Mesenchymal stem cell (in vitro differentiated cells and primary cell): Measurements from ENCODE around the gene TEX53.

Experiments used
- DNase-seq: peaks from one replicate; pipeline ENCODE4 v3.0.0-alpha.2; 2013
- H2AFZ ChIP-seq: one replicate; pipeline ENCODE4 v1.6.1; 2013; ENCODE audit warnings: low read depth, mild to moderate bottlenecking, control low read depth, inconsistent platforms, low read length, moderate library complexity
- H2AK5ac ChIP-seq: 2 replicates; pipeline ENCODE4 v1.6.1; 2013; ENCODE audit warnings: low read length, moderate library complexity, mild to moderate bottlenecking, inconsistent platforms; ENCODE audit not compliant: severe bottlenecking
- H2BK120ac ChIP-seq: one replicate; pipeline ENCODE4 v1.6.1; 2013; ENCODE audit warnings: low read depth, mild to moderate bottlenecking, inconsistent platforms, low read length, moderate library complexity
- H2BK12ac ChIP-seq, 2 experiments: one replicate each; pipeline ENCODE4 v1.6.1; 2013; ENCODE audit warnings: inconsistent platforms in 2 of 2, low read length in 2 of 2, mild to moderate bottlenecking in 2 of 2, moderate library complexity in 2 of 2, control low read depth in 1 of 2
- H2BK15ac ChIP-seq: one replicate; pipeline ENCODE4 v1.6.1; 2013; ENCODE audit warnings: mild to moderate bottlenecking, low read depth, inconsistent platforms; ENCODE audit not compliant: poor library complexity, severe bottlenecking
- H2BK5ac ChIP-seq: 2 replicates; pipeline ENCODE4 v1.6.1; 2013; ENCODE audit warnings: low read depth, mild to moderate bottlenecking, low read length, control low read depth, inconsistent platforms; ENCODE audit not compliant: poor library complexity, severe bottlenecking
- H3K14ac ChIP-seq, 2 experiments: one replicate each; pipeline ENCODE4 v1.6.1; 2013; ENCODE audit warnings: inconsistent platforms in 2 of 2, low read length in 2 of 2, control low read depth in 1 of 2, mild to moderate bottlenecking in 1 of 2, moderate library complexity in 1 of 2
- H3K18ac ChIP-seq, 2 experiments: one replicate each; pipeline ENCODE4 v1.6.1; 2013; ENCODE audit warnings: inconsistent platforms in 2 of 2, low read length in 2 of 2, control low read depth in 1 of 2, low read depth in 1 of 2, mild to moderate bottlenecking in 1 of 2
- H3K23ac ChIP-seq, 2 experiments: one replicate each; pipeline ENCODE4 v1.6.1; 2013; ENCODE audit warnings: inconsistent platforms in 2 of 2, low read length in 2 of 2, mild to moderate bottlenecking in 2 of 2, moderate library complexity in 2 of 2, control low read depth in 1 of 2
- H3K27ac ChIP-seq: 2 replicates; pipeline ENCODE4 v1.5.1; 2013; ENCODE audit warnings: mild to moderate bottlenecking, moderate library complexity, low read length, control low read depth, inconsistent platforms; ENCODE audit not compliant: poor library complexity, severe bottlenecking
- H3K27me3 ChIP-seq, 2 experiments: 2 replicates each; pipeline versions ENCODE4 v1.6.1 to v1.7.0; 2013; ENCODE audit warnings: low read length in 2 of 2, mild to moderate bottlenecking in 2 of 2, moderate library complexity in 2 of 2, control low read depth in 1 of 2, inconsistent platforms in 1 of 2; ENCODE audit not compliant: control insufficient read depth in 1 of 2, insufficient read depth in 1 of 2
- H3K36me3 ChIP-seq, 2 experiments: 2 replicates each; pipeline versions ENCODE4 v1.6.1 to v1.7.0; 2013; ENCODE audit warnings: low read length in 2 of 2, control low read depth in 1 of 2, inconsistent platforms in 1 of 2, low read depth in 1 of 2, mild to moderate bottlenecking in 1 of 2; ENCODE audit not compliant: insufficient read depth in 2 of 2, control insufficient read depth in 1 of 2
- H3K4ac ChIP-seq, 2 experiments: one replicate each; pipeline ENCODE4 v1.6.1; 2013; ENCODE audit warnings: inconsistent platforms in 2 of 2, low read length in 2 of 2, mild to moderate bottlenecking in 2 of 2, moderate library complexity in 2 of 2, control low read depth in 1 of 2, low read depth in 1 of 2
- H3K4me1 ChIP-seq: 2 replicates; pipeline ENCODE4 v1.6.1; 2013; ENCODE audit warnings: low read depth, low read length, control low read depth; ENCODE audit not compliant: control insufficient read depth, insufficient read depth
- H3K4me2 ChIP-seq: 2 replicates; pipeline ENCODE4 v1.6.1; 2013; ENCODE audit warnings: low read length, mild to moderate bottlenecking, inconsistent platforms; ENCODE audit not compliant: poor library complexity, severe bottlenecking
- H3K4me3 ChIP-seq, 2 experiments: 2 replicates each; pipeline versions ENCODE4 v1.5.1 to v1.7.0; 2013; ENCODE audit warnings: low read length in 2 of 2, mild to moderate bottlenecking in 2 of 2, control low read depth in 1 of 2, low read depth in 1 of 2; ENCODE audit not compliant: insufficient read depth in 1 of 2
- H3K79me1 ChIP-seq: replicated peaks from 2 replicates; pipeline ENCODE4 v1.6.1; 2013; ENCODE audit warnings: mild to moderate bottlenecking, control low read depth, low read length, inconsistent platforms; ENCODE audit not compliant: poor library complexity, severe bottlenecking
- H3K9ac ChIP-seq: 2 replicates; pipeline ENCODE4 v1.7.0; 2013; ENCODE audit warnings: mild to moderate bottlenecking, low read length, moderate library complexity
- H3K9me3 ChIP-seq: 2 replicates; pipeline ENCODE4 v1.7.0; 2013; ENCODE audit warnings: mild to moderate bottlenecking, low read length; ENCODE audit not compliant: control insufficient read depth
- H4K8ac ChIP-seq: one replicate; pipeline ENCODE4 v1.6.1; 2013; ENCODE audit warnings: inconsistent platforms, mild to moderate bottlenecking, low read length, moderate library complexity
- H4K91ac ChIP-seq: one replicate; pipeline ENCODE4 v1.6.1; 2013; ENCODE audit warnings: mild to moderate bottlenecking, low read length, inconsistent platforms
- WGBS: methylation state at CpG from one replicate; pipeline ENCODE4 v1.1.7; 2013; ENCODE audit warnings: mixed read lengths; 5-methylcytosine and 5-hydroxymethylcytosine counted together

The TEX53 gene

DNA sequence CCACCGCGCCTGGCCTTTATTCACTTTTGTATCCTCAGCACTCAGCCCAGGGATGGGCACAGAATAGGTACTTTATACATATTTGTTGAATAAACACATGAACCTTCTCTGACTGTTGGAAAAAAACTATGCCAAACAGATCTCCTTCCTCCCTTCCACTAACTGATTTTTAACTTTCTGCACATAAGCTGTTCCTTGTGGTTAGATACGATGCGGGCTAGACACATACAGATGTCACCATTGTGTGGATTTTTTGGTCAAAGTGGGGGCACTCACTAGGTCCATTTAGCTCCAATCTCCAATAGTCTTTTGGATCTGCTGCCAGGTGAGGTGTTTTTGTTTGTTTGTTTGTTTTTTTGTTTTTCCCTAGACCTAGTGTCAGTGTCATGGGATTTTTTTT, 19.3 kb upstream of the TEX53 start:
- Histone ChIP-seq H3K9ac (peak overlapping the region; percentile 71), H3K18ac (peak overlapping the region in 1 of 2 experiments; percentile 42), H3K4me1 (peaks cover 2% of the 10 kb centered on the region), H4K91ac (no peak overlapping the region), H3K23ac (no peak overlapping the region), H3K4me3 (peak overlapping the region in 1 of 2 experiments; percentile 25), H2BK15ac (no peak overlapping the region), H3K79me1 (no peaks in the 10 kb centered on the region), H4K8ac (no peak overlapping the region), H3K4ac (peak overlapping the region in 1 of 2 experiments; percentile 19), H3K36me3 (no peaks in the 10 kb centered on the region), H3K27me3 (no peaks in the 10 kb centered on the region), H3K14ac (no peak overlapping the region), H2BK5ac (peak overlapping the region; percentile 39), H3K27ac (peak overlapping the region; percentile 81), H2AFZ (no peak overlapping the region), H2BK120ac (no peak overlapping the region), H2AK5ac (no peak overlapping the region), H3K9me3 (no peaks in the 10 kb centered on the region), H3K4me2 (no peak overlapping the region), H2BK12ac (peak overlapping the region; percentile 38 to 69)
- WGBS, result 68% methylated on average over 2 of the region's 4 CpGs
- no peak for DNase-seq

DNA sequence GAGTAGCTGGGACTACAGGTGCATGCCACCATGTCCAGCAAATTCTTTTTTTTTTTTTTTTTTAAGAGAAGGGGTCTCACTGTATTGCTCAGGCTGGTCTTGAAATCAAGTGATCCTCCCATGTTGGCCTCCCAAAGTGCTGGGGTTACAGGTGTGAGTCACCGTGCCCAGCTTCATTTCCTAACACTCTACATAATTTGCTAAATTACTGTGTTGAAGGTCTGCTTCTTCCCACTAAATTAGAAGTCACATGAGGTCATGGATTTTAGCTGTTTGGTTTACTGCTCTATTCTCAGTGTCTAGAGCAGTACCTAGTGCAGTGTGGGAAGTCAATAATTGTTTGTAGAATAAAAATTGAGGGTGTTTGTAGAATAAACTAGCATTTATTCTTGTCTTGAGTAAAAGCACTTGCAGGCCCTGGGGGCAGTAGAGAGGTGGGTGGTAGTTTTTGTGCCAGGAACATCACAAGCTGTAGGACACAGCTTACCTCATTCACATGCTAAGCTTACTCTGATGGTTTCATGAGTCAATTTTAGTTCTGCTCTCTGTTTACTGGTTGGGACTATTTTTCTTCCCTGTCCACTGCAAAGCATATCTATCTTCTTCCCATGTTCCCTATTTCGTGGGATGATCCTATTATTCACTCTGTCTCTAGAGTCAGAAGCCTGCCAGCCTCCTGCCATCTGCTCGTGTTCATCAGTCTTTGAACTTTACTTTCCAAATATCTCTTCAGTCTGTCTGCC, 17.4 kb upstream of the TEX53 start:
- 79% methylated on average over 2 of the region's 3 CpGs for WGBS
- Histone ChIP-seq H4K91ac (no peak overlapping the region), H3K4me1 (peaks cover 4% of the 10 kb centered on the region), H3K23ac (no peak overlapping the region), H3K4me3 (no peak overlapping the region), H2AFZ (no peak overlapping the region), H2AK5ac (no peak overlapping the region), H3K9me3 (no peaks in the 10 kb centered on the region), H3K18ac (peak overlapping the region in 1 of 2 experiments; percentile 54), H3K14ac (no peak overlapping the region), H2BK120ac (no peak overlapping the region), H3K9ac (no peak overlapping the region), H2BK12ac (no peak overlapping the region), H2BK5ac (no peak overlapping the region), H3K4ac (no peak overlapping the region), H3K4me2 (no peak overlapping the region), H2BK15ac (no peak overlapping the region), H3K36me3 (no peaks in the 10 kb centered on the region), H3K79me1 (no peaks in the 10 kb centered on the region), H3K27me3 (no peaks in the 10 kb centered on the region), H4K8ac (no peak overlapping the region), H3K27ac (no peak overlapping the region)
- DNase-seq, result peak; percentile 39

DNA sequence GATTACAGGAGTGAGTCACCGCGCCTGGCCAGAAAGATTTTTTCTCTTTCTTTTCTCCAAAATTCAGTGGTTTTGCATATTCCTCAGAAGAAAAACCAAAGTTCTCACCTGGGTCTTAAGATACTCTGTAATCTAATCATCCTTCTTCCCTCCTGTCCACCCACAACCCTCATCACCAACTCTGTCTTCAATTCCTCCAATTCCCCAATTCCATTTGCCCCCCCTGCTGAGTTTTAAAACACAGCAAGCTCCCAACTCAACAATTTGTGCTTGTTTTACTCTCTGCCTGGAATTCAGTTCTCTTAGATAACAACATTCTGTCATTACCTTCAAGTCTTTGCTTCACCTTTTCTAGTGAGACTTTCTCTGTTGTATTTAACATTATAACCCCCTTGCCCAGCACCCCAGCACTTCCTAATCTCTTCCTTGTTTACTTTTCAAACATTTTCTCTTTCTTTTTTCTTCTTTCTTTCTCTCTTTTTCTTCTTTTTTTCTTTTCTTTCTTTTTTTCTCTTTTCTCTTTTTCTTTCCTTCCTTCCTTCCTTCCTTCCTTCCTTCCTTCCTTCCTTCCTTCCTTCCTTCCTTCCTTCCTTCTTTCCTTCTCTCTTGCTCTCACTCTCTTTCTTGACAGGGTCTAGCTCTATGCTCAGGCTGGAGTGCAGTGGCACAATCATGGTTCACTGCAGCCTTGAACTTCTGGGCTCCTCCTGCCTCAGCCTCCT, 16.6 kb upstream of the TEX53 start:
- no peak overlapping the region for H3K9ac ChIP-seq
- H3K79me1 ChIP-seq, result no peaks in the 10 kb centered on the region
- H3K14ac ChIP-seq, result no peak overlapping the region
- no peak overlapping the region for H3K4me3 ChIP-seq
- no peaks in the 10 kb centered on the region for H3K9me3 ChIP-seq
- no peak overlapping the region for H2AK5ac ChIP-seq
- H2AFZ ChIP-seq, result no peak overlapping the region
- peaks cover 4% of the 10 kb centered on the region for H3K4me1 ChIP-seq
- no peak overlapping the region for H3K18ac ChIP-seq
- H2BK5ac ChIP-seq, result no peak overlapping the region
- no peak overlapping the region for H4K8ac ChIP-seq
- H3K4ac ChIP-seq, result no peak overlapping the region
- H3K27me3 ChIP-seq, result no peaks in the 10 kb centered on the region
- H3K23ac ChIP-seq, result no peak overlapping the region
- no peaks in the 10 kb centered on the region for H3K36me3 ChIP-seq
- no peak for DNase-seq
- no peak overlapping the region for H2BK120ac ChIP-seq
- H2BK15ac ChIP-seq, result no peak overlapping the region
- H4K91ac ChIP-seq, result no peak overlapping the region
- WGBS, result 96% methylated on average over 2 of the region's 2 CpGs
- no peak overlapping the region for H3K27ac ChIP-seq
- H2BK12ac ChIP-seq, result no peak overlapping the region
- no peak overlapping the region for H3K4me2 ChIP-seq

DNA sequence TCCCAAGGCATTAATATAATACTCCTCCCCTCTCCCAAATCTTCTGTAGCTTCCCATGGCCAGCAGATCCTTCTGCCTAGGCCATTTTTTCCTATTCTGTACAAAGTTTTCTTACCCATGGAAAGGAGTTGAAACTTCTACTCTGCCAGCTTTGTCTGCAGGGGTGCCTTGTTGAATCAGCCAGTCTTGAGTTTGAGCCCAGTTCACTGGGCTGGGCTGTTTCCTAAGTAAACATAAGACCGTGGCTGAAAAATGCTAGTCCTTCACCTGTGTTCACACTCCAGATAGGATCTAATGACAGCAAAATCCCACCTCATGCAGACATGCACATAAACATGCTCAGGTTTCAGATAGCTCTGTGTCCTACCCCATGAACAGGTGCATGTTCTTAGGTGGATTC, 14.0 kb upstream of the TEX53 start:
- no peak overlapping the region for H3K4ac ChIP-seq
- WGBS, result 74% methylated on average over 1 of the region's 1 CpG
- no peak overlapping the region for H2BK15ac ChIP-seq
- no peak overlapping the region for H3K4me3 ChIP-seq
- no peak for DNase-seq
- H3K9ac ChIP-seq, result no peak overlapping the region
- H3K4me2 ChIP-seq, result no peak overlapping the region
- H3K4me1 ChIP-seq, result peaks cover 2% of the 10 kb centered on the region
- no peak overlapping the region for H2BK12ac ChIP-seq
- no peak overlapping the region for H3K27ac ChIP-seq
- no peak overlapping the region for H3K23ac ChIP-seq
- H3K36me3 ChIP-seq, result no peaks in the 10 kb centered on the region
- H2AK5ac ChIP-seq, result peak overlapping the region; percentile 24
- H4K91ac ChIP-seq, result no peak overlapping the region
- no peak overlapping the region for H2BK120ac ChIP-seq
- H3K79me1 ChIP-seq, result no peaks in the 10 kb centered on the region
- H3K9me3 ChIP-seq, result no peaks in the 10 kb centered on the region
- peaks cover 0 to 9% of the 10 kb centered on the region in 2 experiments for H3K27me3 ChIP-seq
- no peak overlapping the region for H2AFZ ChIP-seq
- H3K18ac ChIP-seq, result no peak overlapping the region
- no peak overlapping the region for H4K8ac ChIP-seq
- peak overlapping the region in 1 of 2 experiments; percentile 12 for H3K14ac ChIP-seq
- H2BK5ac ChIP-seq, result no peak overlapping the region
